OCI-LY3 (cell line): ENCODE results near the gene CCDC50.

ENCODE experiments used
- CTCF ChIP-seq: fragments of 200-600, 300-600 bp; sonication (generic); IDR thresholded peaks from 2 replicates; pipeline ENCODE4 v1.5.1; 2014; ENCODE audit warnings: antibody characterized with exemption, low read length, low read depth
- EZH2phosphoT487 ChIP-seq: fragments of 200-600 bp; shearing (Covaris generic); IDR thresholded peaks from 2 replicates; pipeline ENCODE4 v1.6.1; 2018; ENCODE audit warnings: antibody characterized with exemption, mixed run types, low read depth

- TF ChIP-seq CTCF (no peak), EZH2phosphoT487 (no peak)
Measured at GRCh38 chr3:191387441-191388077, 58.4 kb downstream of the CCDC50 start.
